ENCODE measurements around the gene NALCN. TPM values are rescaled to one million over a fixed set of nuclear protein-coding genes. Genes with fewer than 3 reads are reported as not detected.
A peak's percentile ranks its signal among the peaks of the same experiment; 100 is the strongest.

The NALCN gene
- total and polyA plus RNA-seq, 10 of the 15 experiments (the other 5 are each of a cell fraction or from before 2014, with no cell fraction given), result under 0.01 TPM; not detected in 9

- H3K36me3 ChIP-seq (ENCODE audit: control insufficient read depth in 2 of 2, insufficient read depth in 2 of 2, low read length in 1 of 2), result no peaks in the 10 kb centered on the region
- ChIA-PET CTCF (interaction anchor here (1.9 kb wide), 1 partner anchor 158 kb away, joined by 7 read pairs; no protein-coding TSS in a partner anchor), POLR2A (no interaction called here), RAD21 (ENCODE audit: unreplicated experiment) (interaction anchor here (2.1 kb wide), 1 partner anchor 159 kb away, joined by 8 read pairs; no protein-coding TSS in a partner anchor), SMC1A (ENCODE audit: uncharacterized antibody, unreplicated experiment) (interaction anchor here (1.2 to 6.5 kb wide), 2 partner anchors 63 to 159 kb away, joined by 3 to 31 read pairs; no protein-coding TSS in a partner anchor)
- H4K20me1 ChIP-seq (ENCODE audit: control insufficient read depth, insufficient read depth), result no peaks in the 10 kb centered on the region
- no peak overlapping the region for H3K9ac ChIP-seq (ENCODE audit: control insufficient read depth, insufficient read depth, low read length)
- FAIRE-seq (peak; percentile 54), ATAC-seq (no peak), DNase-seq (ENCODE audit: low read depth, low spot score) (no peak)
- in situ Hi-C loops (cut with MboI), result no loop called here
- H3K79me2 ChIP-seq (ENCODE audit: control insufficient read depth, insufficient read depth, low read length), result no peaks in the 10 kb centered on the region
- no peaks in the 10 kb centered on the region for H3K4me1 ChIP-seq (ENCODE audit: control insufficient read depth, insufficient read depth, low read length)
- no peak overlapping the region for H3K4me3 ChIP-seq
- H3K27me3 ChIP-seq (replicated peaks in 1 of 2; ENCODE audit: control insufficient read depth in 2 of 2, insufficient read depth in 2 of 2, low read length in 1 of 2), result no peaks in the 10 kb centered on the region
- H3K9me3 ChIP-seq (replicated peaks; ENCODE audit: control insufficient read depth, insufficient read depth, low read length), result no peaks in the 10 kb centered on the region
- BruUV-seq (replicated peaks), result no TSS peak
- 37% methylated on average over 7 of the region's 7 CpGs for WGBS (ENCODE audit: insufficient coverage, insufficient replicate concordance, low lambda C conversion rate, missing lambda C conversion rate)
- no peak overlapping the region for H3K27ac ChIP-seq (ENCODE audit: control insufficient read depth, insufficient read depth)
- intact Hi-C loops (cut with micrococcal nuclease; ENCODE audit: unreplicated experiment), result no loop called here
- H2AFZ ChIP-seq (ENCODE audit: control insufficient read depth, low read depth, low read length), result no peak overlapping the region
- H3K4me2 ChIP-seq (ENCODE audit: control insufficient read depth, insufficient read depth), result no peak overlapping the region
- TF ChIP-seq POLR2AphosphoS5 (IDR thresholded peaks at IDR 0.05; ENCODE audit: low read length), result no peak
- TF ChIP-seq, protein P1, sequence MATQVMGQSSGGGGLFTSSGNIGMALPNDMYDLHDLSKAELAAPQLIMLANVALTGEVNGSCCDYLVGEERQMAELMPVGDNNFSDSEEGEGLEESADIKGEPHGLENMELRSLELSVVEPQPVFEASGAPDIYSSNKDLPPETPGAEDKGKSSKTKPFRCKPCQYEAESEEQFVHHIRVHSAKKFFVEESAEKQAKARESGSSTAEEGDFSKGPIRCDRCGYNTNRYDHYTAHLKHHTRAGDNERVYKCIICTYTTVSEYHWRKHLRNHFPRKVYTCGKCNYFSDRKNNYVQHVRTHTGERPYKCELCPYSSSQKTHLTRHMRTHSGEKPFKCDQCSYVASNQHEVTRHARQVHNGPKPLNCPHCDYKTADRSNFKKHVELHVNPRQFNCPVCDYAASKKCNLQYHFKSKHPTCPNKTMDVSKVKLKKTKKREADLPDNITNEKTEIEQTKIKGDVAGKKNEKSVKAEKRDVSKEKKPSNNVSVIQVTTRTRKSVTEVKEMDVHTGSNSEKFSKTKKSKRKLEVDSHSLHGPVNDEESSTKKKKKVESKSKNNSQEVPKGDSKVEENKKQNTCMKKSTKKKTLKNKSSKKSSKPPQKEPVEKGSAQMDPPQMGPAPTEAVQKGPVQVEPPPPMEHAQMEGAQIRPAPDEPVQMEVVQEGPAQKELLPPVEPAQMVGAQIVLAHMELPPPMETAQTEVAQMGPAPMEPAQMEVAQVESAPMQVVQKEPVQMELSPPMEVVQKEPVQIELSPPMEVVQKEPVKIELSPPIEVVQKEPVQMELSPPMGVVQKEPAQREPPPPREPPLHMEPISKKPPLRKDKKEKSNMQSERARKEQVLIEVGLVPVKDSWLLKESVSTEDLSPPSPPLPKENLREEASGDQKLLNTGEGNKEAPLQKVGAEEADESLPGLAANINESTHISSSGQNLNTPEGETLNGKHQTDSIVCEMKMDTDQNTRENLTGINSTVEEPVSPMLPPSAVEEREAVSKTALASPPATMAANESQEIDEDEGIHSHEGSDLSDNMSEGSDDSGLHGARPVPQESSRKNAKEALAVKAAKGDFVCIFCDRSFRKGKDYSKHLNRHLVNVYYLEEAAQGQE (IDR thresholded peaks at IDR 0.05; ENCODE audit: low read depth, low read length), result no peak
- no peak for TF ChIP-seq CEBPB (IDR thresholded peaks at IDR 0.05; ENCODE audit: borderline replicate concordance in 1 of 2, low read depth in 2 of 2, low read length in 2 of 2)
- TF ChIP-seq, protein P2, sequence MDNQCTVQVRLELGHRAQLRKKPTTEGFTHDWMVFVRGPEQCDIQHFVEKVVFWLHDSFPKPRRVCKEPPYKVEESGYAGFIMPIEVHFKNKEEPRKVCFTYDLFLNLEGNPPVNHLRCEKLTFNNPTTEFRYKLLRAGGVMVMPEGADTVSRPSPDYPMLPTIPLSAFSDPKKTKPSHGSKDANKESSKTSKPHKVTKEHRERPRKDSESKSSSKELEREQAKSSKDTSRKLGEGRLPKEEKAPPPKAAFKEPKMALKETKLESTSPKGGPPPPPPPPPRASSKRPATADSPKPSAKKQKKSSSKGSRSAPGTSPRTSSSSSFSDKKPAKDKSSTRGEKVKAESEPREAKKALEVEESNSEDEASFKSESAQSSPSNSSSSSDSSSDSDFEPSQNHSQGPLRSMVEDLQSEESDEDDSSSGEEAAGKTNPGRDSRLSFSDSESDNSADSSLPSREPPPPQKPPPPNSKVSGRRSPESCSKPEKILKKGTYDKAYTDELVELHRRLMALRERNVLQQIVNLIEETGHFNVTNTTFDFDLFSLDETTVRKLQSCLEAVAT (IDR thresholded peaks at IDR 0.05), result no peak
- no peak for TF ChIP-seq CHD4 (IDR thresholded peaks at IDR 0.05)
- TF ChIP-seq TAF1 (IDR thresholded peaks at IDR 0.05; ENCODE audit: borderline replicate concordance, low read depth, low read length), result no peak
- TF ChIP-seq ZNF274 (IDR thresholded peaks at IDR 0.05; ENCODE audit: insufficient read depth, insufficient read length), result no peak
- no peak for TF ChIP-seq KLF5 (IDR thresholded peaks at IDR 0.05; ENCODE audit: partially characterized antibody)
- no peak for TF ChIP-seq ZNF24 (IDR thresholded peaks at IDR 0.05)
- TF ChIP-seq RCOR1 (conservative IDR thresholded peaks at IDR 0.05; ENCODE audit: low read depth, low read length), result no peak
- TF ChIP-seq, protein P3, sequence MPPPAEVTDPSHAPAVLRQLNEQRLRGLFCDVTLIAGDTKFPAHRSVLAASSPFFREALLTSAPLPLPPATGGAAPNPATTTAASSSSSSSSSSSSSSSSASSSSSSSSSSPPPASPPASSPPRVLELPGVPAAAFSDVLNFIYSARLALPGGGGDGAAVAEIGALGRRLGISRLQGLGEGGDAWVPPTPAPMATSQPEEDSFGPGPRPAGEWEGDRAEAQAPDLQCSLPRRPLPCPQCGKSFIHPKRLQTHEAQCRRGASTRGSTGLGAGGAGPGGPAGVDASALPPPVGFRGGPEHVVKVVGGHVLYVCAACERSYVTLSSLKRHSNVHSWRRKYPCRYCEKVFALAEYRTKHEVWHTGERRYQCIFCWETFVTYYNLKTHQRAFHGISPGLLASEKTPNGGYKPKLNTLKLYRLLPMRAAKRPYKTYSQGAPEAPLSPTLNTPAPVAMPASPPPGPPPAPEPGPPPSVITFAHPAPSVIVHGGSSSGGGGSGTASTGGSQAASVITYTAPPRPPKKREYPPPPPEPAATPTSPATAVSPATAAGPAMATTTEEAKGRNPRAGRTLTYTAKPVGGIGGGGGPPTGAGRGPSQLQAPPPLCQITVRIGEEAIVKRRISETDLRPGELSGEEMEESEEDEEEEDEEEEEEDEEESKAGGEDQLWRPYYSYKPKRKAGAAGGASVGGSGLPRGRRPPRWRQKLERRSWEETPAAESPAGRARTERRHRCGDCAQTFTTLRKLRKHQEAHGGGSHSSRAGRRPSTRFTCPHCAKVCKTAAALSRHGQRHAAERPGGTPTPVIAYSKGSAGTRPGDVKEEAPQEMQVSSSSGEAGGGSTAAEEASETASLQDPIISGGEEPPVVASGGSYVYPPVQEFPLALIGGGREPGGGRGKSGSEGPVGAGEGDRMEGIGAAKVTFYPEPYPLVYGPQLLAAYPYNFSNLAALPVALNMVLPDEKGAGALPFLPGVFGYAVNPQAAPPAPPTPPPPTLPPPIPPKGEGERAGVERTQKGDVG (CRISPR knock-in tag; IDR thresholded peaks at IDR 0.05), result no peak
- TF ChIP-seq, protein P4, sequence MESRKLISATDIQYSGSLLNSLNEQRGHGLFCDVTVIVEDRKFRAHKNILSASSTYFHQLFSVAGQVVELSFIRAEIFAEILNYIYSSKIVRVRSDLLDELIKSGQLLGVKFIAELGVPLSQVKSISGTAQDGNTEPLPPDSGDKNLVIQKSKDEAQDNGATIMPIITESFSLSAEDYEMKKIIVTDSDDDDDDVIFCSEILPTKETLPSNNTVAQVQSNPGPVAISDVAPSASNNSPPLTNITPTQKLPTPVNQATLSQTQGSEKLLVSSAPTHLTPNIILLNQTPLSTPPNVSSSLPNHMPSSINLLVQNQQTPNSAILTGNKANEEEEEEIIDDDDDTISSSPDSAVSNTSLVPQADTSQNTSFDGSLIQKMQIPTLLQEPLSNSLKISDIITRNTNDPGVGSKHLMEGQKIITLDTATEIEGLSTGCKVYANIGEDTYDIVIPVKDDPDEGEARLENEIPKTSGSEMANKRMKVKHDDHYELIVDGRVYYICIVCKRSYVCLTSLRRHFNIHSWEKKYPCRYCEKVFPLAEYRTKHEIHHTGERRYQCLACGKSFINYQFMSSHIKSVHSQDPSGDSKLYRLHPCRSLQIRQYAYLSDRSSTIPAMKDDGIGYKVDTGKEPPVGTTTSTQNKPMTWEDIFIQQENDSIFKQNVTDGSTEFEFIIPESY (IDR thresholded peaks at IDR 0.05), result no peak
- TF ChIP-seq BACH1 (IDR thresholded peaks at IDR 0.05; ENCODE audit: borderline replicate concordance), result no peak
- TF ChIP-seq MEF2B (IDR thresholded peaks at IDR 0.05; ENCODE audit: partially characterized antibody, poor library complexity, severe bottlenecking), result no peak
- no peak for TF ChIP-seq MXI1 (IDR thresholded peaks at IDR 0.05; ENCODE audit: low read depth, low read length)
Measured at GRCh38 chr13:101303521-101303920, 112.8 kb downstream of the NALCN start.
